GM12878 (cell line): Measurements from ENCODE around the gene GALNTL6. TPM values are rescaled to one million over a fixed set of nuclear protein-coding genes. Genes with fewer than 3 reads are reported as not detected.

Source experiments
- ATAC-seq: fragments of 200-7000 bp; cut with Tn5 transposase; 3 replicates; pipeline ENCODE4 v1.9.1; 2020; ENCODE audit warnings: mild to moderate bottlenecking, moderate library complexity
- BruUV-seq: library from RNA; stranded (reverse); fragments of 400-500 nt; replicated peaks from 2 replicates; lab custom pipeline; 2021; lab: Mats Ljungman, UMichigan
- CTCF ChIA-PET: fragments of 300-600 bp; sonication (Branson Sonifier 250); formaldehyde crosslinking; extraction: SDS; loops from one replicate; lab custom pipeline; 2021; ENCODE audit warnings: inconsistent platforms; lab: Yijun Ruan, JAX
- POLR2A ChIA-PET: fragments of 350-600 bp; formaldehyde crosslinking; extraction: SDS; loops from one replicate; lab custom pipeline; 2021; ENCODE audit warnings: inconsistent platforms; lab: Charles Lee
- RAD21 ChIA-PET: fragments of 300-600 bp; sonication (Branson Sonifier 250); formaldehyde crosslinking; loops from one replicate; lab custom pipeline; 2023; ENCODE audit warnings: antibody characterized with exemption; ENCODE audit not compliant: unreplicated experiment; lab: Charles Lee
- SMC1A ChIA-PET: fragments of 300-600 bp; sonication (Branson Sonifier 250); formaldehyde crosslinking; loops from one replicate; lab custom pipeline; 2023; ENCODE audit not compliant: unreplicated experiment, uncharacterized antibody; lab: Charles Lee
- DNase-seq: peaks from one replicate; pipeline ENCODE4 v3.0.0-alpha.2; 2011; ENCODE audit warnings: low read depth, low spot score
- FAIRE-seq: peaks from 3 replicates; lab custom pipeline; 2011; peaks lifted over from hg19 to GRCh38; lab: Jason Lieb, UNC
- H2AFZ ChIP-seq: 2 replicates; pipeline ENCODE4 v1.6.0; 2011; ENCODE audit warnings: low read depth, low read length, control low read depth; ENCODE audit not compliant: control insufficient read depth
- H3K27ac ChIP-seq: 2 replicates; pipeline ENCODE4 v1.5.1; 2011; ENCODE audit warnings: control low read depth; ENCODE audit not compliant: control insufficient read depth, insufficient read depth
- H3K27me3 ChIP-seq, 2 experiments: replicated peaks in 1 of 2; 2 replicates each; pipeline versions ENCODE4 v1.6.0 to v1.6.1; 2011; ENCODE audit warnings: low read length in 1 of 2; ENCODE audit not compliant: control insufficient read depth in 2 of 2, insufficient read depth in 2 of 2
- H3K36me3 ChIP-seq, 2 experiments: 2 replicates each; pipeline ENCODE4 v1.5.1; 2011; ENCODE audit warnings: low read length in 1 of 2; ENCODE audit not compliant: control insufficient read depth in 2 of 2, insufficient read depth in 2 of 2
- H3K4me1 ChIP-seq: 2 replicates; pipeline ENCODE4 v1.6.1; 2011; ENCODE audit warnings: mild to moderate bottlenecking, low read length, moderate library complexity, mixed read lengths; ENCODE audit not compliant: control insufficient read depth, insufficient read depth
- H3K4me2 ChIP-seq: 2 replicates; pipeline ENCODE4 v1.6.0; 2011; ENCODE audit warnings: control low read depth; ENCODE audit not compliant: control insufficient read depth, insufficient read depth
- H3K4me3 ChIP-seq: fragments of 200-600 bp; sonication (generic); 2 replicates; pipeline ENCODE4 v1.5.1; 2016
- H3K79me2 ChIP-seq: 2 replicates; pipeline ENCODE4 v1.6.0; 2011; ENCODE audit warnings: low read length; ENCODE audit not compliant: control insufficient read depth, insufficient read depth
- H3K9ac ChIP-seq: 2 replicates; pipeline ENCODE4 v1.8.0; 2011; ENCODE audit warnings: low read length, control low read depth, mixed read lengths; ENCODE audit not compliant: control insufficient read depth, insufficient read depth
- H3K9me3 ChIP-seq: replicated peaks from 3 replicates; pipeline ENCODE4 v1.5.1; 2011; ENCODE audit warnings: mild to moderate bottlenecking, low read length; ENCODE audit not compliant: control insufficient read depth, insufficient read depth
- H4K20me1 ChIP-seq: 2 replicates; pipeline ENCODE4 v1.6.0; 2011; ENCODE audit not compliant: control insufficient read depth, insufficient read depth
- BMI1 ChIP-seq: fragments of 450-650 bp; IDR thresholded peaks from 2 replicates; pipeline ENCODE4 v1.6.1; 2016; ENCODE audit warnings: mild to moderate bottlenecking, moderate library complexity, borderline replicate concordance
- BRCA1 ChIP-seq: IDR thresholded peaks from 2 replicates; pipeline ENCODE4 v1.6.1; 2011; ENCODE audit warnings: low read depth, low read length, improper control_type of control experiment
- CHD2 ChIP-seq: IDR thresholded peaks from 2 replicates; pipeline ENCODE4 v1.6.1; 2011; ENCODE audit warnings: low read depth, low read length, improper control_type of control experiment, borderline replicate concordance
- ELK1 ChIP-seq: IDR thresholded peaks from 2 replicates; pipeline ENCODE4 v1.6.1; 2012; ENCODE audit warnings: low read depth, low read length, improper control_type of control experiment
- GABPA ChIP-seq: IDR thresholded peaks from 2 replicates; pipeline ENCODE4 v1.6.1; 2014; ENCODE audit warnings: antibody characterized with exemption, low read depth, mild to moderate bottlenecking, inconsistent platforms
- MYC ChIP-seq: IDR thresholded peaks from 2 replicates; pipeline ENCODE4 v1.6.1; 2011; ENCODE audit warnings: mild to moderate bottlenecking, low read length, moderate library complexity, inconsistent platforms; ENCODE audit not compliant: insufficient read depth, insufficient replicate concordance, insufficient read length, severe bottlenecking
- PAX5 ChIP-seq: IDR thresholded peaks from 2 replicates; pipeline ENCODE4 v1.6.1; 2011; ENCODE audit warnings: low read depth, low read length, borderline replicate concordance
- SMAD5 ChIP-seq: IDR thresholded peaks from 2 replicates; pipeline ENCODE4 v1.6.1; 2016; ENCODE audit warnings: antibody characterized with exemption, low read depth
- TBL1XR1 ChIP-seq: IDR thresholded peaks from 2 replicates; pipeline ENCODE4 v1.6.1; 2012; ENCODE audit warnings: low read depth, low read length, improper control_type of control experiment
- TCF12 ChIP-seq: IDR thresholded peaks from 2 replicates; pipeline ENCODE4 v1.6.1; 2011; ENCODE audit warnings: low read depth, mild to moderate bottlenecking, low read length
- WGBS: methylation state at CpG from one replicate; pipeline ENCODE4 v1.1.6; 2016; ENCODE audit warnings: low lambda C conversion rate; ENCODE audit not compliant: insufficient replicate concordance, insufficient coverage; ENCODE audit errors: missing lambda C conversion rate; 5-methylcytosine and 5-hydroxymethylcytosine counted together
- in situ Hi-C: fragments of 300-500 bp; cut with MboI; formaldehyde crosslinking; loops from 9 replicates; pipeline ENCODE4 v1.14.3; 2018; ENCODE audit warnings: mixed read lengths
- intact Hi-C: fragments of 100-400 bp; cut with micrococcal nuclease; formaldehyde crosslinking; loops from one replicate; pipeline ENCODE4 v1.14.2; 2022; ENCODE audit not compliant: unreplicated experiment
- polyA plus RNA-seq, 11 experiments: library from polyadenylated mRNA; depleted of rRNA in 4 of 11; unstranded in 6 of 11; stranded (reverse) in 5 of 11; fragments of >200 nt; fragmentation: Nextera tagmentation in 4 of 11; fragmentation: Illumina TruSeq in 1 of 11; extraction: Ambion mirVana in 4 of 11; extraction: Trizol in 1 of 11; gene quantifications; 1 replicate in 1 of 11; 2 replicates in 10 of 11; pipeline versions ENCODE4 v1.2.1 to v1.2.3, GENCODE V29; 2011 to 2016; ENCODE audit warnings: inconsistent platforms in 2 of 11, missing spikeins in 2 of 11, low read depth in 1 of 11
- total RNA-seq, 4 experiments: library from RNA; depleted of rRNA in 3 of 4; stranded (reverse); fragments of >200 nt in 3 of 4; fragmentation: Illumina TruSeq in 1 of 4; extraction: Trizol in 1 of 4; gene quantifications; 2 replicates each; pipeline versions ENCODE4 v1.2.1 to v1.2.3, GENCODE V29; 2013 to 2021
- TF ChIP-seq, protein P1 (sequence below): fragments of 450-650 bp; IDR thresholded peaks from 2 replicates; pipeline ENCODE4 v1.6.1; 2017; ENCODE audit warnings: low read depth, mild to moderate bottlenecking, moderate library complexity
- TF ChIP-seq, protein P2 (sequence below): fragments of 450-650 bp; IDR thresholded peaks from 2 replicates; pipeline ENCODE4 v1.6.1; 2016; ENCODE audit warnings: mild to moderate bottlenecking

Gene GALNTL6
- total and polyA plus RNA-seq, 10 of the 15 experiments (the other 5 are each of a cell fraction or from before 2014, with no cell fraction given), result 0.01 to 0.29 TPM; not detected in 8

DNA sequence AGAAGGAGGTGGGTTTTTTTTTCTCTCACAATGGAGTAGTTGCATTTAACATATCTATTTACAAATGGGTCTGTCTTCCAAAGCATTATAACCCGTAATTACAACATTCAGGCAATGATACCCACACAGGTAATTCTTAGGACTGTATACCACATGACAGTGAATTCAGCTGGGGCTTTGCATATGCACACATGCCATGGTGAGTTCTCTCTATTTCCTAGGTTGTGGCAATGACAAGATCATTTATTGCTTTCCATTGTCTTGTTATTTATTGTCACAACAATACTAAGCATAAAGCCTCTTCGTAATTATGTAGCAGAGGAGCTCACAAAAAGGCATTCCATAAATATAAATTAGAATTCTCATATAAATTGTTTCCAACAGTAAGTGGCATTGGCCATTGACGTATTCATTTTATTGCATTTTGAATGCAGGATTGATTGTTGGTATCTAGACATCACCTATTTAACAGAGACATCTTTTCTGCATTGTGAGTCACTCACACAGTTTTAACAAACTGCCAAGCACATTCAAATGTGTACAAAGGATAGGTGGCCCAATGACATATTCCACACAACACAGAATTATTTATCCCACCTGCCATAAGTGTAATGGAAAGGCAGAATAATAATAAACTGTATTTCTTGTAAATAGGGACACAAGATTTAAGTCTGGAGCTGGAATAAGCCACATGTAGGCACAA is 964.7 kb downstream of the GALNTL6 start:
- Histone ChIP-seq H3K4me2 (no peak overlapping the region), H3K27ac (no peak overlapping the region), H3K4me3 (no peak overlapping the region), H3K9me3 (no peaks in the 10 kb centered on the region), H3K27me3 (no peaks in the 10 kb centered on the region), H3K79me2 (no peaks in the 10 kb centered on the region), H3K4me1 (no peaks in the 10 kb centered on the region), H3K36me3 (no peaks in the 10 kb centered on the region), H3K9ac (no peak overlapping the region), H2AFZ (no peak overlapping the region), H4K20me1 (no peaks in the 10 kb centered on the region)
- RAD21 ChIA-PET, result no interaction called here
- CTCF ChIA-PET, result interaction anchor here (0.7 kb wide), 1 partner anchor 473 kb away, joined by 3 read pairs; no protein-coding TSS in a partner anchor
- intact Hi-C loops, result no loop called here
- SMC1A ChIA-PET, result no interaction called here
- WGBS, result 0% methylated on average over 3 of the region's 3 CpGs
- in situ Hi-C loops, result no loop called here
- FAIRE-seq (no peak), DNase-seq (no peak), ATAC-seq (no peak)
- POLR2A ChIA-PET, result no interaction called here
- BruUV-seq, result no TSS peak
- TF ChIP-seq BMI1, result no peak

DNA sequence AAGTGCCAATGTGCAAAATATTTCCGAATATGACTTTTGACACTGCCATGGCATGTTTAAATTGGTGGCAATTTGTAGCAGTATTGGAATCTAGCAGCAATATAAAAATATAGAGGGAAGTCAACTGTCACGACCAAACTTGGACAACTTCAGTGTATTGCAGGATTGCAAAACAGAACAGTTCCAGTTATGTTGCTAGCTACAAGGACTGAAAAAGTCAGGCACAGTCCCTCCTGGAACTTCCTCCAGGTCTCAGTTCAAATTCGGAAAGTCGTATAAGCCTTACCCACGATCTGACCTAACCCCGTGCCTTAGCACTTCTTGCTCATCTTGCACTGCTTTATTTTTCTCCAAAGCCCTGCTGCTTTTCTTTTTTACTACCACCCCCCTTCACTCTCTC is 965.4 kb downstream of the GALNTL6 start:
- Histone ChIP-seq H3K4me3 (no peak overlapping the region), H2AFZ (no peak overlapping the region), H3K79me2 (no peaks in the 10 kb centered on the region), H3K4me1 (no peaks in the 10 kb centered on the region), H4K20me1 (no peaks in the 10 kb centered on the region), H3K27me3 (no peaks in the 10 kb centered on the region), H3K36me3 (no peaks in the 10 kb centered on the region), H3K9me3 (no peaks in the 10 kb centered on the region), H3K4me2 (no peak overlapping the region), H3K27ac (no peak overlapping the region), H3K9ac (no peak overlapping the region)
- RAD21 ChIA-PET, result no interaction called here
- intact Hi-C loops (no loop called here), in situ Hi-C loops (no loop called here)
- ATAC-seq (no peak), DNase-seq (no peak), FAIRE-seq (no peak)
- WGBS, result 33% methylated on average over 6 of the region's 6 CpGs
- POLR2A ChIA-PET, result no interaction called here
- SMC1A ChIA-PET, result no interaction called here
- CTCF ChIA-PET, result no interaction called here
- BruUV-seq, result no TSS peak
- TF ChIP-seq PAX5, result no peak
- TF ChIP-seq ELK1, result no peak
- TF ChIP-seq TCF12, result no peak
- TF ChIP-seq SMAD5, result no peak
- TF ChIP-seq TBL1XR1, result no peak
- no peak for TF ChIP-seq BRCA1
- TF ChIP-seq, protein P1, sequence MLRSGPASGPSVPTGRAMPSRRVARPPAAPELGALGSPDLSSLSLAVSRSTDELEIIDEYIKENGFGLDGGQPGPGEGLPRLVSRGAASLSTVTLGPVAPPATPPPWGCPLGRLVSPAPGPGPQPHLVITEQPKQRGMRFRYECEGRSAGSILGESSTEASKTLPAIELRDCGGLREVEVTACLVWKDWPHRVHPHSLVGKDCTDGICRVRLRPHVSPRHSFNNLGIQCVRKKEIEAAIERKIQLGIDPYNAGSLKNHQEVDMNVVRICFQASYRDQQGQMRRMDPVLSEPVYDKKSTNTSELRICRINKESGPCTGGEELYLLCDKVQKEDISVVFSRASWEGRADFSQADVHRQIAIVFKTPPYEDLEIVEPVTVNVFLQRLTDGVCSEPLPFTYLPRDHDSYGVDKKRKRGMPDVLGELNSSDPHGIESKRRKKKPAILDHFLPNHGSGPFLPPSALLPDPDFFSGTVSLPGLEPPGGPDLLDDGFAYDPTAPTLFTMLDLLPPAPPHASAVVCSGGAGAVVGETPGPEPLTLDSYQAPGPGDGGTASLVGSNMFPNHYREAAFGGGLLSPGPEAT, result no peak
- TF ChIP-seq MYC, result no peak
- no peak for TF ChIP-seq GABPA
- TF ChIP-seq, protein P2, sequence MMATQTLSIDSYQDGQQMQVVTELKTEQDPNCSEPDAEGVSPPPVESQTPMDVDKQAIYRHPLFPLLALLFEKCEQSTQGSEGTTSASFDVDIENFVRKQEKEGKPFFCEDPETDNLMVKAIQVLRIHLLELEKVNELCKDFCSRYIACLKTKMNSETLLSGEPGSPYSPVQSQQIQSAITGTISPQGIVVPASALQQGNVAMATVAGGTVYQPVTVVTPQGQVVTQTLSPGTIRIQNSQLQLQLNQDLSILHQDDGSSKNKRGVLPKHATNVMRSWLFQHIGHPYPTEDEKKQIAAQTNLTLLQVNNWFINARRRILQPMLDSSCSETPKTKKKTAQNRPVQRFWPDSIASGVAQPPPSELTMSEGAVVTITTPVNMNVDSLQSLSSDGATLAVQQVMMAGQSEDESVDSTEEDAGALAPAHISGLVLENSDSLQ, result no peak
- TF ChIP-seq CHD2, result no peak
